ENCODE measurements around the gene PSMB11.

Gene PSMB11

GRCh38 chr14:23052671-23053070 is 10.7 kb downstream of the PSMB11 start:
- no peak for DNase-seq (ENCODE audit: extremely low read depth, low read depth)
- TF ChIP-seq CTCF (IDR thresholded peaks at IDR 0.05; ENCODE audit: low read depth, low read length): no peak

- no peak for DNase-seq (ENCODE audit: extremely low read depth, low read depth)
Measured at GRCh38 chr14:23053426-23053825, 11.4 kb downstream of the PSMB11 start.

GRCh38 chr14:23054000-23054811 is 12.2 kb downstream of the PSMB11 start:
- no peak for DNase-seq (ENCODE audit: extremely low read depth, low read depth)
- TF ChIP-seq CTCF (IDR thresholded peaks at IDR 0.05; ENCODE audit: low read depth, low read length): no peak; the same call in 1 of the 2 replicates

More at GRCh38 chr14:23053426-23053825, 11.4 kb downstream of the PSMB11 start:
- TF ChIP-seq CTCF (IDR thresholded peaks at IDR 0.05; ENCODE audit: low read depth, low read length): no peak

- no peak for TF ChIP-seq CTCF (IDR thresholded peaks at IDR 0.05; ENCODE audit: low read depth, low read length)
- no peak for DNase-seq (ENCODE audit: extremely low read depth, low read depth)
Measured at GRCh38 chr14:23055147-23055550, 13.1 kb downstream of the PSMB11 start.

- no peak for TF ChIP-seq CTCF (IDR thresholded peaks at IDR 0.05; ENCODE audit: low read depth, low read length)
- DNase-seq (ENCODE audit: extremely low read depth, low read depth): no peak
Measured at GRCh38 chr14:23055621-23056144, 13.7 kb downstream of the PSMB11 start.

- no peak for DNase-seq (ENCODE audit: extremely low read depth, low read depth)
- TF ChIP-seq CTCF (IDR thresholded peaks at IDR 0.05; ENCODE audit: low read depth, low read length): peak; percentile 86
Measured at GRCh38 chr14:23056145-23056955, 14.3 kb downstream of the PSMB11 start.
